ENCODE measurements around the gene TMEM63C. TPM values are rescaled to one million over a fixed set of nuclear protein-coding genes. Genes with fewer than 3 reads are reported as not detected.

Gene TMEM63C
- 5.3 to 8.2 TPM (median 7.9 TPM) in 5 replicates for total RNA-seq (2022; extraction: Qiagen RNA extraction)

GRCh38 chr14:77181603-77182437, at the start of gene TMEM63C:
Gene TMEM63C, plus strand, starts transcription at chr14:77181798. Its CDS starts 37,016 bp downstream, at chr14:77218814.

DNA sequence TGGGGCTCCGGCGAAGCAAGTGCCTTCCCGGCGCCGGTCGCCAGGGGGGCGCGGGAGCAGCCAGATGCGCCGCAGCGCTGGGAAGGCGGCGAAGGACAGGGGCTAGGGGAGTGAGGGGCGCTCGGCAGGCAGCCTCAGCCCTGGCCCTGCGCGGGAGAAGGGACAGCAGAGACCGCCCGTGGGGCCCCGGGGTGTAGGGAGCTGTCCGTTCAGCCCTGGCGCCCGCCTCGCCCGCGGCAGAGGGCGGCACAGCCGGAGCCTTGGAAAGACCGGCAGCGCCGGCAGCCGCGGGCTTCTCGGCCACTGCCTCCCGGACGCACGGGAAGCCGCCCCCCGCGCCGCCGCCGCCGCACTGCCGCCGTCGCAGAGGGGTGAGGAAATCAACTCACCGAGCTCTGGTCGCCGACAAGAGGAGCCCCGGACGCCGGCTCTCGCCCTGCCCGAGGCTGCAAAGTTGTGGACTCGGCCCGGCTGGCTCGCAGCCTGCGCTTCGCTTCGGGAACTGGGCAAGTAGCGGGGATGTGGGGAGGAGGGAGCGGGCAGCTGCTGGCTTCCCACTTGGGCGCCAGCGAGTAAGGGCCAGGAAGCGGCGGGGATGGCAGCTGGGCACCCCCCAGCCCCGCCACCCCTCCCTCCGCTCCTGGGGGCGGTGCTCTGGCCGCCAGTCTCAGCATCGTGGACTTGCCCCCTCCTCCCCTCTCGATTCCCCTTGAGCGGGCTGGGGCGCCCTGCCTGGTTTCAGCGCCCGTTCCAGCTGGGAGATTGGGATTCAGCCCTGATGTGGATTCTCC, 40.2 kb upstream of the TMEM63C start, which contains the start of gene ZDHHC22:
Gene ZDHHC22, minus strand, starts transcription at position 578 of the 791 bp plus-strand sequence. CDS start 2,053 bp downstream, outside the sequence.

DNA sequence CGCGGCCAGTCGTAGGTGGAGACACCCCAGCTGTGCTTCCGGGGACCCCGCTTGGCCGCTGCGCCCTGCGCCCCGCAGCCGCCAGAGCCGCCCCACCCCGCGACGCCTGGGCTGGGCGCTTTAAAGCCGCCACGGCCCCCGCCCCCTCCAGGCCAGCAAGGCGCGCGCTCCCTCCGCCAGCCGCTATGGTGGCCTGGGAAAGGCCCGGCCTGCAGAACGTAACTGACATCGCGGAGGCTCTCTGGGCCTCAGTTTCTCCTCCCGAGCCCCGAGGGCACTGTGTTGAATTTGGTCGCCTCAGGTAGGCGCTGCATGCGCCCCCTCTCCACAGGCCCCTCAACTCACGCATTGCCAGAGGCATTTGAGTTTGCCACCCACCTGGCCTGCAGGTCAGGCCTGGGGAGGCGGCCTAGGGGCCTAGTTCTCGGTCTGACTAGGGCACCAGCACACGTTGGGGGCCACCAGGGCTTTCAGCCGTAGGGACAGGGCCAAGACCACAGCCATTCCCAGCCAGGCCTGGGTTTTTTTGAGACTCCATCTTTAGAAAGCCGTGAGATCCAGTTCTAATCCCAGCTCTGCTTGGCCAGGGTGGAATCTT, 89.6 kb downstream of the TMEM63C start, which contains the start of gene NGB:
Gene NGB, minus strand, starts transcription at position 94 of the 598 bp plus-strand sequence. CDS start 269 bp downstream, outside the sequence.

Other genes with a start within 250 kb of the TMEM63C start
- gene IRF2BPL, start 153.1 kb upstream of the TMEM63C start, total RNA-seq (2022; extraction: Qiagen RNA extraction), result 10.7 to 19.2 TPM (median 16.8 TPM) in 5 replicates
- gene CIPC, start 83.5 kb upstream of the TMEM63C start, total RNA-seq (2022; extraction: Qiagen RNA extraction), result 6.2 to 8.4 TPM (median 7.6 TPM) in 5 replicates
- gene ZDHHC22, start 40.0 kb upstream of the TMEM63C start, total RNA-seq (2022; extraction: Qiagen RNA extraction), result 0.20 to 0.27 TPM (median 0.23 TPM) in 5 replicates
- 0.05 TPM in 1 of 5 replicates, not detected in the others for gene NGB, start 89.4 kb downstream of the TMEM63C start, total RNA-seq (2022; extraction: Qiagen RNA extraction)
- gene POMT2, start 139.1 kb downstream of the TMEM63C start, total RNA-seq (2022; extraction: Qiagen RNA extraction), result 25.5 to 30.6 TPM (median 27.6 TPM) in 5 replicates
- gene GSTZ1, start 139.2 kb downstream of the TMEM63C start, total RNA-seq (2022; extraction: Qiagen RNA extraction), result 29.7 to 35.4 TPM (median 32.3 TPM) in 5 replicates
- 5.3 to 8.5 TPM (median 7.8 TPM) in 5 replicates for gene TMED8, start 195.3 kb downstream of the TMEM63C start, total RNA-seq (2022; extraction: Qiagen RNA extraction)
- 1.7 to 2.6 TPM (median 2.2 TPM) in 5 replicates for gene SAMD15, start 195.6 kb downstream of the TMEM63C start, total RNA-seq (2022; extraction: Qiagen RNA extraction)
- gene NOXRED1, start 241.7 kb downstream of the TMEM63C start, total RNA-seq (2022; extraction: Qiagen RNA extraction), result 0.05 to 0.06 TPM (median 0.05 TPM) in 3 of 5 replicates, not detected in the others

Measured in A549 treated with dexamethasone at 1 μM for 4 hours (cell line).